K562 (cell line): ENCODE data around the gene PPP1CA. TPM values are rescaled to one million over a fixed set of nuclear protein-coding genes. Genes with fewer than 3 reads are reported as not detected.

Source experiments
- CTBP1 ChIP-seq: fragments of 450-650 bp; IDR thresholded peaks from 2 replicates; pipeline ENCODE4 v1.6.1; 2016; ENCODE audit warnings: borderline replicate concordance
- FOXJ3 ChIP-seq: sonication (generic); formaldehyde crosslinking; IDR thresholded peaks from 2 replicates; pipeline ENCODE4 v1.4.0; 2020; ENCODE audit warnings: mild to moderate bottlenecking, missing genetic modification reagents
- PKNOX1 ChIP-seq: fragments of 450-650 bp; IDR thresholded peaks from 2 replicates; pipeline ENCODE4 v1.6.1; 2016
- SMC3 ChIP-seq: conservative IDR thresholded peaks from 2 replicates; pipeline ENCODE4 v1.6.1; 2011; ENCODE audit warnings: low read depth, low read length, improper control_type of control experiment; ENCODE audit not compliant: insufficient read depth
- ZNF12 ChIP-seq: sonication (generic); formaldehyde crosslinking; IDR thresholded peaks from 2 replicates; pipeline ENCODE4 v1.4.0; 2020; ENCODE audit warnings: mild to moderate bottlenecking, missing genetic modification reagents
- ZNF551 ChIP-seq: fragments of 250-450 bp; sonication (Bioruptor Pico); IDR thresholded peaks from 2 replicates; pipeline ENCODE4 v1.5.0; 2021; ENCODE audit warnings: mild to moderate bottlenecking, moderate library complexity
- ZNF76 ChIP-seq: fragments of 250-450 bp; sonication (Bioruptor Pico); IDR thresholded peaks from 2 replicates; pipeline ENCODE4 v1.4.0; 2020; ENCODE audit warnings: mild to moderate bottlenecking, moderate library complexity, borderline replicate concordance
- polyA plus RNA-seq, 8 experiments: library from polyadenylated mRNA; depleted of rRNA in 4 of 8; stranded (reverse) in 5 of 8; unstranded in 3 of 8; fragments of >200 nt; fragmentation: Nextera tagmentation in 2 of 8; fragmentation: Illumina TruSeq in 1 of 8; extraction: Ambion mirVana in 2 of 8; extraction: Trizol in 1 of 8; gene quantifications; 2 replicates each; pipeline versions ENCODE4 v1.2.1 to v1.2.3, GENCODE V29; 2011 to 2014; ENCODE audit warnings: inconsistent platforms in 1 of 8, missing spikeins in 1 of 8
- total RNA-seq, 7 experiments: library from RNA; depleted of rRNA in 6 of 7; stranded (reverse); fragments of >200 nt in 6 of 7; fragmentation: Illumina TruSeq in 2 of 7; extraction: Trizol in 2 of 7; gene quantifications; 2 replicates each; pipeline versions ENCODE4 v1.2.1 to v1.2.3, GENCODE V29; 2011 to 2021; ENCODE audit warnings: low replicate concordance in 1 of 7
- TF ChIP-seq, protein P1 (sequence below), 2 experiments: fragments of 450-650 bp in 1 of 2; sonication (generic) in 1 of 2; formaldehyde crosslinking in 1 of 2; IDR thresholded peaks; 2 replicates each; pipeline versions ENCODE4 v1.7.1 to v1.9.0; 2016 to 2022; ENCODE audit warnings: inconsistent platforms in 1 of 2, mild to moderate bottlenecking in 1 of 2, missing genetic modification reagents in 1 of 2
- TF ChIP-seq, protein P2 (sequence below): sonication (generic); formaldehyde crosslinking; IDR thresholded peaks from 2 replicates; pipeline ENCODE4 v1.8.0; 2022; ENCODE audit warnings: mild to moderate bottlenecking, missing genetic modification reagents

Gene PPP1CA
- total and polyA plus RNA-seq, 9 of the 15 experiments (the other 6 are each of a cell fraction or from before 2014, with no cell fraction given): 18.2 to 242 (median 188) TPM

DNA sequence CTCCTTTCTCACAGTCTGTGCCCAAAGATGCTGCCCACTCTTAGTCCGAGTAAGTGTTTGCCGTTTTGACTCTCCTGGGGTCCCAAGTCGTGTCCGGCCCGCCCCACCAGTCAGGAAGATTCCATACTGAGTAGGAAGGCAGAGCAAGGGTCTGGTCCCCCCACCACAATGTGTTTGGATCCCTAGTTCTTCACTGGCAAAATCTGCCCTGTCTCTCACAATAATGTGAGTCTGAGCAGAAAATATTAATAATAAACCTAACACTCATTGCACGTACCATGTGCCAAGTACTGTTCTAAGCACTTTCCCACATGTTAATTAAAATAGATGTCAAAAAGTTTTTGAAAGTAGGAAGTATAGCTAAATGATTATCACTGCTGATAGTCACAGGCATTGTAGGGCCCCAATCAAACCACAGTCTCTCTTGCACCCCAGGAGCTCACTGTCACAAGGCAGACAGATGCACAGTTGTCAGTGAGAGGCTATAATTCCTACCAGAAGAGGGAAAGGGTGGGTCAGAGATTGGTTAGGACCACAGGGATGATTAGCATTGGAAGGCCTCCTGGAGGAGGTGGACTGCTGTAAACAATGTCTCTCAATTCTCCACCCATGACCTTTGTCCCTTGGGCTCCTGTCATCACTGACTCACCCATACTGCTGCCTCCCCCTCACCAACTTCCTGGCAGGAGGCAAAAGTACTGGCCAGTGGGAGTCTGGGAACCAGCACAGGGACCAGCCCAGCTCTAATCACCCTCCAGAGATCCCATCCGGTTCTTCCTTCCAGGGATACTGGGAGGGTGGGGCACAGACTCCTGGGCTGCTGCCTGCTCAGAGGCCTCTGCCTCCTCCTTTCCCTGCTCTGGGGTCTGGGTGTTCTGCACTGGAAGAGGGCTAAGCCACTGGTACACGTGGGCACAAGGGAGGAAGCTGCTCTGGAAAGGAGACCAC is 47.3 kb downstream of the PPP1CA start (continued):
- TF ChIP-seq, protein P1, sequence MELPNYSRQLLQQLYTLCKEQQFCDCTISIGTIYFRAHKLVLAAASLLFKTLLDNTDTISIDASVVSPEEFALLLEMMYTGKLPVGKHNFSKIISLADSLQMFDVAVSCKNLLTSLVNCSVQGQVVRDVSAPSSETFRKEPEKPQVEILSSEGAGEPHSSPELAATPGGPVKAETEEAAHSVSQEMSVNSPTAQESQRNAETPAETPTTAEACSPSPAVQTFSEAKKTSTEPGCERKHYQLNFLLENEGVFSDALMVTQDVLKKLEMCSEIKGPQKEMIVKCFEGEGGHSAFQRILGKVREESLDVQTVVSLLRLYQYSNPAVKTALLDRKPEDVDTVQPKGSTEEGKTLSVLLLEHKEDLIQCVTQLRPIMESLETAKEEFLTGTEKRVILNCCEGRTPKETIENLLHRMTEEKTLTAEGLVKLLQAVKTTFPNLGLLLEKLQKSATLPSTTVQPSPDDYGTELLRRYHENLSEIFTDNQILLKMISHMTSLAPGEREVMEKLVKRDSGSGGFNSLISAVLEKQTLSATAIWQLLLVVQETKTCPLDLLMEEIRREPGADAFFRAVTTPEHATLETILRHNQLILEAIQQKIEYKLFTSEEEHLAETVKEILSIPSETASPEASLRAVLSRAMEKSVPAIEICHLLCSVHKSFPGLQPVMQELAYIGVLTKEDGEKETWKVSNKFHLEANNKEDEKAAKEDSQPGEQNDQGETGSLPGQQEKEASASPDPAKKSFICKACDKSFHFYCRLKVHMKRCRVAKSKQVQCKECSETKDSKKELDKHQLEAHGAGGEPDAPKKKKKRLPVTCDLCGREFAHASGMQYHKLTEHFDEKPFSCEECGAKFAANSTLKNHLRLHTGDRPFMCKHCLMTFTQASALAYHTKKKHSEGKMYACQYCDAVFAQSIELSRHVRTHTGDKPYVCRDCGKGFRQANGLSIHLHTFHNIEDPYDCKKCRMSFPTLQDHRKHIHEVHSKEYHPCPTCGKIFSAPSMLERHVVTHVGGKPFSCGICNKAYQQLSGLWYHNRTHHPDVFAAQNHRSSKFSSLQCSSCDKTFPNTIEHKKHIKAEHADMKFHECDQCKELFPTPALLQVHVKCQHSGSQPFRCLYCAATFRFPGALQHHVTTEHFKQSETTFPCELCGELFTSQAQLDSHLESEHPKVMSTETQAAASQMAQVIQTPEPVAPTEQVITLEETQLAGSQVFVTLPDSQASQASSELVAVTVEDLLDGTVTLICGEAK (IDR thresholded peaks at IDR 0.05): no peak
- TF ChIP-seq, protein P1 (CRISPR knock-in tag; IDR thresholded peaks at IDR 0.05): no peak
- TF ChIP-seq ZNF551 (no peak), PKNOX1 (peak; percentile 62), CTBP1 (peak; percentile 82), ZNF12 (no peak), SMC3 (no peak), FOXJ3 (CRISPR knock-in tag) (no peak), ZNF76 (no peak)
- TF ChIP-seq, protein P2, sequence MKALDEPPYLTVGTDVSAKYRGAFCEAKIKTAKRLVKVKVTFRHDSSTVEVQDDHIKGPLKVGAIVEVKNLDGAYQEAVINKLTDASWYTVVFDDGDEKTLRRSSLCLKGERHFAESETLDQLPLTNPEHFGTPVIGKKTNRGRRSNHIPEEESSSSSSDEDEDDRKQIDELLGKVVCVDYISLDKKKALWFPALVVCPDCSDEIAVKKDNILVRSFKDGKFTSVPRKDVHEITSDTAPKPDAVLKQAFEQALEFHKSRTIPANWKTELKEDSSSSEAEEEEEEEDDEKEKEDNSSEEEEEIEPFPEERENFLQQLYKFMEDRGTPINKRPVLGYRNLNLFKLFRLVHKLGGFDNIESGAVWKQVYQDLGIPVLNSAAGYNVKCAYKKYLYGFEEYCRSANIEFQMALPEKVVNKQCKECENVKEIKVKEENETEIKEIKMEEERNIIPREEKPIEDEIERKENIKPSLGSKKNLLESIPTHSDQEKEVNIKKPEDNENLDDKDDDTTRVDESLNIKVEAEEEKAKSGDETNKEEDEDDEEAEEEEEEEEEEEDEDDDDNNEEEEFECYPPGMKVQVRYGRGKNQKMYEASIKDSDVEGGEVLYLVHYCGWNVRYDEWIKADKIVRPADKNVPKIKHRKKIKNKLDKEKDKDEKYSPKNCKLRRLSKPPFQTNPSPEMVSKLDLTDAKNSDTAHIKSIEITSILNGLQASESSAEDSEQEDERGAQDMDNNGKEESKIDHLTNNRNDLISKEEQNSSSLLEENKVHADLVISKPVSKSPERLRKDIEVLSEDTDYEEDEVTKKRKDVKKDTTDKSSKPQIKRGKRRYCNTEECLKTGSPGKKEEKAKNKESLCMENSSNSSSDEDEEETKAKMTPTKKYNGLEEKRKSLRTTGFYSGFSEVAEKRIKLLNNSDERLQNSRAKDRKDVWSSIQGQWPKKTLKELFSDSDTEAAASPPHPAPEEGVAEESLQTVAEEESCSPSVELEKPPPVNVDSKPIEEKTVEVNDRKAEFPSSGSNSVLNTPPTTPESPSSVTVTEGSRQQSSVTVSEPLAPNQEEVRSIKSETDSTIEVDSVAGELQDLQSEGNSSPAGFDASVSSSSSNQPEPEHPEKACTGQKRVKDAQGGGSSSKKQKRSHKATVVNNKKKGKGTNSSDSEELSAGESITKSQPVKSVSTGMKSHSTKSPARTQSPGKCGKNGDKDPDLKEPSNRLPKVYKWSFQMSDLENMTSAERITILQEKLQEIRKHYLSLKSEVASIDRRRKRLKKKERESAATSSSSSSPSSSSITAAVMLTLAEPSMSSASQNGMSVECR (CRISPR knock-in tag): no peak
